Left ventricle myocardium inferior (tissue), 1 donor: ENCODE results near the gene WAPL. TPM values are rescaled to one million over a fixed set of nuclear protein-coding genes. Genes with fewer than 3 reads are reported as not detected.

ENCODE experiments used
- DNase-seq: peaks from one replicate; pipeline ENCODE4 v3.0.0-alpha.2; 2020
- H3K27ac ChIP-seq: fragments of 200-600 bp; replicated peaks from 2 replicates; pipeline ENCODE4 v1.8.0; 2021
- H3K27me3 ChIP-seq: fragments of 200-600 bp; 2 replicates; pipeline ENCODE4 v1.8.0; 2021; ENCODE audit warnings: low read depth
- H3K36me3 ChIP-seq: fragments of 200-600 bp; 2 replicates; pipeline ENCODE4 v1.8.0; 2021
- H3K4me1 ChIP-seq: fragments of 200-600 bp; 2 replicates; pipeline ENCODE4 v1.8.0; 2021
- H3K4me3 ChIP-seq: fragments of 200-600 bp; 2 replicates; pipeline ENCODE4 v1.8.0; 2021; ENCODE audit warnings: mild to moderate bottlenecking, moderate library complexity
- H3K9me3 ChIP-seq: fragments of 200-600 bp; replicated peaks from 2 replicates; pipeline ENCODE4 v1.8.0; 2021
- CTCF ChIP-seq: fragments of 200-600 bp; IDR thresholded peaks from 2 replicates; pipeline ENCODE4 v1.8.0; 2021; ENCODE audit warnings: antibody characterized with exemption, mild to moderate bottlenecking, borderline replicate concordance
- intact Hi-C: fragments of 100-400 bp; cut with micrococcal nuclease; formaldehyde crosslinking; loops from one replicate; pipeline ENCODE4 v1.11.0; 2022
- total RNA-seq: library from RNA; stranded (reverse); fragmentation: NEBNext Ultra II Directional; extraction: Animal tissue kit (Norgen Biotek cat#: 25700); gene quantifications from one replicate; pipeline ENCODE4 v1.2.1, GENCODE V29; 2021
- donor health status: DM: no; HTN: yes; CAD: no; lungs with severe emphysema.

Gene WAPL
- total RNA-seq, 1 donor from 2014 or later, result 21.9 TPM

- Histone ChIP-seq H3K9me3 (no peaks in the 10 kb centered on the region), H3K4me1 (no peaks in the 10 kb centered on the region), H3K27me3 (no peaks in the 10 kb centered on the region), H3K4me3 (no peak overlapping the region), H3K27ac (no peak overlapping the region), H3K36me3 (peaks cover 83% of the 10 kb centered on the region)
- intact Hi-C loops, result no loop called here
- no peak for DNase-seq
- TF ChIP-seq CTCF, result no peak
These were observed 78.5 kb downstream of the WAPL start for GRCh38 chr10:86443069-86443468.

GRCh38 chr10:86440874-86441843 lies 80.4 kb downstream of the WAPL start:
- intact Hi-C loops, result no loop called here
- no peaks in the 10 kb centered on the region for H3K9me3 ChIP-seq
- H3K27ac ChIP-seq, result no peak overlapping the region
- H3K27me3 ChIP-seq, result no peaks in the 10 kb centered on the region
- H3K4me1 ChIP-seq, result no peaks in the 10 kb centered on the region
- no peak overlapping the region for H3K4me3 ChIP-seq
- peaks cover 90% of the 10 kb centered on the region for H3K36me3 ChIP-seq
- DNase-seq, result no peak
- no peak for TF ChIP-seq CTCF

- intact Hi-C loops, result no loop called here
- no peaks in the 10 kb centered on the region for H3K9me3 ChIP-seq
- peak; percentile 22 for DNase-seq
- no peak overlapping the region for H3K27ac ChIP-seq
- H3K4me3 ChIP-seq, result no peak overlapping the region
- H3K4me1 ChIP-seq, result no peaks in the 10 kb centered on the region
- H3K27me3 ChIP-seq, result no peaks in the 10 kb centered on the region
- H3K36me3 ChIP-seq, result peaks cover 91% of the 10 kb centered on the region
- TF ChIP-seq CTCF, result no peak
These were observed 82.0 kb downstream of the WAPL start for GRCh38 chr10:86439544-86439943.

GRCh38 chr10:86438091-86438749 lies 83.4 kb downstream of the WAPL start:
- Histone ChIP-seq H3K9me3 (no peaks in the 10 kb centered on the region), H3K36me3 (peaks cover 84% of the 10 kb centered on the region), H3K27ac (no peak overlapping the region), H3K4me3 (no peak overlapping the region), H3K4me1 (no peaks in the 10 kb centered on the region), H3K27me3 (no peaks in the 10 kb centered on the region)
- DNase-seq, result no peak
- no peak for TF ChIP-seq CTCF
- intact Hi-C loops, result no loop called here

GRCh38 chr10:86437447-86437846 lies 84.1 kb downstream of the WAPL start:
- intact Hi-C loops, result no loop called here
- no peak overlapping the region for H3K4me3 ChIP-seq
- H3K9me3 ChIP-seq, result no peaks in the 10 kb centered on the region
- H3K4me1 ChIP-seq, result no peaks in the 10 kb centered on the region
- peaks cover 76% of the 10 kb centered on the region for H3K36me3 ChIP-seq
- no peaks in the 10 kb centered on the region for H3K27me3 ChIP-seq
- TF ChIP-seq CTCF, result no peak
- no peak for DNase-seq
- no peak overlapping the region for H3K27ac ChIP-seq
